ENCODE data around the gene NTN1. TPM values are rescaled to one million over a fixed set of nuclear protein-coding genes. Genes with fewer than 3 reads are reported as not detected.

Gene NTN1
- total RNA-seq, 4 donors from 2014 or later = 3.6 to 20.6 (median 7.2) TPM

DNA sequence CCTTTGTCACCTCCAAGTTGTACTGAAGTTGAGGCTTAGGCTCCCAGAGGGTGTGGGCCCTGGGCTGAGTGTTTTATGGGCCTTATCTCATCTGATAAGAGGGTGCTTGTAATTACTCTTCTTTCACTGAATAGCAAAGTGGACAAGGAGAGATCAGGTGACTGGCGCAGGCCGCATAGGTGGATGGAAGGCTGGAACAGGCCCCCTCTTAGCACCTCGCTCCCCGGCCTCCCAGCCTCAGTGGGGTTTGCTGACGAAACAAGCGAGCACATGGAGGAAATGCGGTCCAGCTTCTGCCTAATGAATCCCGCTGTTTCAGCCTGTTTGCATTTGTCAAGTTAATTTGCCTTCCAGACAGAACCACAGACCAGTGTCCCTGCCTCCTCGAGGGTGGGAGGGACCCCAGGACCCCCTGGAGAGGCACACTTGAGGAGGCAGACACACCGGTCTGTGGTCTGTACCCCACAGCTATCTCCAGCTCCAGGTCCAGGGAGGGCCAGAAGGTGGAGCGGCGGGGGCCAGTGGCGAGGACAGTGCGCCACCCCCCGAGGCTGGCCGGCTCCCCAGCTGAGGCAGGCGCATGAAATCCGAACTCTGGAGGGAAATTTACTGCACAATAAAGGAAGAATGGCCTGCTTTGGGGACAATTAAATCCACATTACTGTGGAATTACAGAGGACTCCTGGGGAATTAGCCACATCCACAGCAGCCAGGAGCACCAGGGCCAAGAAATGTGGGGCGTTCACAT is 123.4 kb downstream of the NTN1 start:
- Histone ChIP-seq H3K27me3 (no peaks in the 10 kb centered on the region), H3K36me3 (no peaks in the 10 kb centered on the region), H3K9me3 (no peaks in the 10 kb centered on the region), H3K4me1 (peaks cover 4 to 25% (median 16%) of the 10 kb centered on the region in 4 donors), H3K4me3 (no peak overlapping the region), H3K27ac (peak overlapping the region in 1 of 4 donors; percentile 7)
- peak; percentile 48 for DNase-seq
- TF ChIP-seq, protein P1, sequence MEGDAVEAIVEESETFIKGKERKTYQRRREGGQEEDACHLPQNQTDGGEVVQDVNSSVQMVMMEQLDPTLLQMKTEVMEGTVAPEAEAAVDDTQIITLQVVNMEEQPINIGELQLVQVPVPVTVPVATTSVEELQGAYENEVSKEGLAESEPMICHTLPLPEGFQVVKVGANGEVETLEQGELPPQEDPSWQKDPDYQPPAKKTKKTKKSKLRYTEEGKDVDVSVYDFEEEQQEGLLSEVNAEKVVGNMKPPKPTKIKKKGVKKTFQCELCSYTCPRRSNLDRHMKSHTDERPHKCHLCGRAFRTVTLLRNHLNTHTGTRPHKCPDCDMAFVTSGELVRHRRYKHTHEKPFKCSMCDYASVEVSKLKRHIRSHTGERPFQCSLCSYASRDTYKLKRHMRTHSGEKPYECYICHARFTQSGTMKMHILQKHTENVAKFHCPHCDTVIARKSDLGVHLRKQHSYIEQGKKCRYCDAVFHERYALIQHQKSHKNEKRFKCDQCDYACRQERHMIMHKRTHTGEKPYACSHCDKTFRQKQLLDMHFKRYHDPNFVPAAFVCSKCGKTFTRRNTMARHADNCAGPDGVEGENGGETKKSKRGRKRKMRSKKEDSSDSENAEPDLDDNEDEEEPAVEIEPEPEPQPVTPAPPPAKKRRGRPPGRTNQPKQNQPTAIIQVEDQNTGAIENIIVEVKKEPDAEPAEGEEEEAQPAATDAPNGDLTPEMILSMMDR (IDR thresholded peaks at IDR 0.05) = no peak
- TF ChIP-seq POLR2A (IDR thresholded peaks at IDR 0.05) = no peak
- TF ChIP-seq POLR2AphosphoS5 (IDR thresholded peaks at IDR 0.05) = no peak
- TF ChIP-seq EP300 (IDR thresholded peaks at IDR 0.05; ENCODE audit: low read depth) = no peak
- intact Hi-C loops (cut with DNase I; ENCODE audit: low total_unique reads) = no loop called here
- 62 to 74% methylated on average over 4 to 18 of the region's 19 CpGs for WGBS, 2 donors (ENCODE audit: low coverage in 1 of 2)
- in situ Hi-C loops (cut with MboI; ENCODE audit: low pct_ligation_motif_present in 1 of 4, low pct_unique_long_range_greater_than_20kb in 1 of 4, low sequenced_read_pairs in 3 of 4) = no loop called here

DNA sequence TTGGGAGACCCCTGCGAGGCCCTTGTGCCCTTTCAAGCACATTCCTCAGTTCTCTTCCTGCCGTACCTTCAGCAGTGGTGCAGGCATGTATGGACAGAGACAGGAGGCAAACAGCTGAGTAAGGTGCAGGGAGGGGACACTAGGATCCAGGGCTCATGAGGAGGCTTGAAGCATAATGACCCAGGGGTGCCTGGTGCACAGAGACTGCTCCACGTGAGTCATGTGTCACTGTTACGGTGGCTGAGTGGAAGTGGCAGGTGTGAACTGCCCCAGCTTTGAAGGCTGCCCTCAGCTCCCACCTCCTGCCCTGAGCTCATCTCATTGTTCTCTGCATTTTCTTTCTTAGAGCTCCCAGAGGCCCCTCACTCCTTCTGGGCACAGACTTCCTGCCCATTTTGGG is 124.8 kb downstream of the NTN1 start:
- no peak overlapping the region for H3K4me3 ChIP-seq
- WGBS, 2 donors (ENCODE audit: low coverage in 1 of 2) = 77 to 80% methylated on average over 1 to 4 of the region's 4 CpGs
- no peak overlapping the region for H3K27ac ChIP-seq
- in situ Hi-C loops (cut with MboI; ENCODE audit: low pct_ligation_motif_present in 1 of 4, low pct_unique_long_range_greater_than_20kb in 1 of 4, low sequenced_read_pairs in 3 of 4) = no loop called here
- no peaks in the 10 kb centered on the region for H3K36me3 ChIP-seq
- no peak for TF ChIP-seq EP300 (IDR thresholded peaks at IDR 0.05; ENCODE audit: low read depth)
- no peak for TF ChIP-seq POLR2AphosphoS5 (IDR thresholded peaks at IDR 0.05)
- TF ChIP-seq, protein P1 (IDR thresholded peaks at IDR 0.05) = no peak
- no peak for TF ChIP-seq POLR2A (IDR thresholded peaks at IDR 0.05)
- DNase-seq = no peak
- no peaks in the 10 kb centered on the region for H3K27me3 ChIP-seq
- intact Hi-C loops (cut with DNase I; ENCODE audit: low total_unique reads) = no loop called here
- H3K9me3 ChIP-seq = no peaks in the 10 kb centered on the region
- H3K4me1 ChIP-seq = peaks cover 4 to 37% (median 16%) of the 10 kb centered on the region in 4 donors

- TF ChIP-seq EP300 (IDR thresholded peaks at IDR 0.05; ENCODE audit: low read depth) (no peak), POLR2AphosphoS5 (IDR thresholded peaks at IDR 0.05) (no peak), POLR2A (IDR thresholded peaks at IDR 0.05) (no peak)
- TF ChIP-seq, protein P1 (IDR thresholded peaks at IDR 0.05) = no peak
- 40 to 59% methylated on average over 1 to 6 of the region's 6 CpGs for WGBS, 2 donors (ENCODE audit: low coverage in 1 of 2)
- no peaks in the 10 kb centered on the region for H3K36me3 ChIP-seq
- H3K9me3 ChIP-seq = no peaks in the 10 kb centered on the region
- intact Hi-C loops (cut with DNase I; ENCODE audit: low total_unique reads) = no loop called here
- no peaks in the 10 kb centered on the region for H3K27me3 ChIP-seq
- in situ Hi-C loops (cut with MboI; ENCODE audit: low pct_ligation_motif_present in 1 of 4, low pct_unique_long_range_greater_than_20kb in 1 of 4, low sequenced_read_pairs in 3 of 4) = no loop called here
- H3K4me3 ChIP-seq = no peak overlapping the region
- peaks cover 4 to 37% (median 16%) of the 10 kb centered on the region in 4 donors for H3K4me1 ChIP-seq
- DNase-seq = peak; percentile 14
- peak overlapping the region; percentile 20 to 55 (median 25) for H3K27ac ChIP-seq
Measured at GRCh38 chr17:9148905-9149525, 127.7 kb downstream of the NTN1 start.

GRCh38 chr17:9150446-9151090 is 129.3 kb downstream of the NTN1 start:
- TF ChIP-seq POLR2A (IDR thresholded peaks at IDR 0.05) = no peak
- no peak for TF ChIP-seq POLR2AphosphoS5 (IDR thresholded peaks at IDR 0.05)
- TF ChIP-seq, protein P1 (IDR thresholded peaks at IDR 0.05) = no peak
- no peak for TF ChIP-seq EP300 (IDR thresholded peaks at IDR 0.05; ENCODE audit: low read depth)
- DNase-seq = peak; percentile 32
- Histone ChIP-seq H3K27ac (peak overlapping the region; percentile 31 to 55 (median 40)), H3K9me3 (no peaks in the 10 kb centered on the region), H3K36me3 (no peaks in the 10 kb centered on the region), H3K27me3 (no peaks in the 10 kb centered on the region), H3K4me3 (no peak overlapping the region), H3K4me1 (peaks cover 4 to 24% (median 5%) of the 10 kb centered on the region in 4 donors)
- WGBS, 2 donors (ENCODE audit: low coverage in 1 of 2) = 54 to 73% methylated on average over 6 to 25 of the region's 25 CpGs
- intact Hi-C loops (cut with DNase I; ENCODE audit: low total_unique reads) (no loop called here), in situ Hi-C loops (cut with MboI; ENCODE audit: low pct_ligation_motif_present in 1 of 4, low pct_unique_long_range_greater_than_20kb in 1 of 4, low sequenced_read_pairs in 3 of 4) (no loop called here)
